GM21360 (cell line): ENCODE results near the gene JAKMIP2.
"Not testable (repeated sequence)": the region's sequence is repeated elsewhere in the genome, so short reads cannot be mapped to it uniquely, and the experiment has no call there.

Experiments
- ATAC-seq: cut with Tn5 transposase; IDR thresholded peaks from one replicate; pipeline ENCODE4 v1.9.1; 2021; ENCODE audit warnings: mild to moderate bottlenecking, moderate library complexity; ENCODE audit not compliant: unreplicated experiment

Gene JAKMIP2

GRCh38 chr5:147750065-147750464, 32.5 kb downstream of the JAKMIP2 start:
- ATAC-seq, result no peak

- no peak for ATAC-seq
Observed at GRCh38 chr5:147748590-147748989, 33.9 kb downstream of the JAKMIP2 start.

- ATAC-seq, result no peak
Observed at GRCh38 chr5:147746986-147747385, 35.5 kb downstream of the JAKMIP2 start.

- no peak for ATAC-seq
Observed at GRCh38 chr5:147743678-147744374, 38.7 kb downstream of the JAKMIP2 start.

- no peak for ATAC-seq
Observed at GRCh38 chr5:147743012-147743411, 39.5 kb downstream of the JAKMIP2 start.

- ATAC-seq, result no peak
Observed at GRCh38 chr5:147742151-147742550, 40.4 kb downstream of the JAKMIP2 start.

- no peak for ATAC-seq
Observed at GRCh38 chr5:147740864-147741263, 41.7 kb downstream of the JAKMIP2 start.

- no peak for ATAC-seq
Observed at GRCh38 chr5:147737921-147738320, 44.6 kb downstream of the JAKMIP2 start.

GRCh38 chr5:147735621-147736125, 46.9 kb downstream of the JAKMIP2 start:
- no peak for ATAC-seq

- no peak for ATAC-seq
Observed at GRCh38 chr5:147734894-147735293, 47.6 kb downstream of the JAKMIP2 start.

GRCh38 chr5:147733075-147733474, 49.5 kb downstream of the JAKMIP2 start:
- no peak for ATAC-seq

GRCh38 chr5:147732291-147732883, 50.1 kb downstream of the JAKMIP2 start:
- ATAC-seq, result no peak

- no peak for ATAC-seq
Observed at GRCh38 chr5:147731431-147732290, 50.9 kb downstream of the JAKMIP2 start.

- no peak for ATAC-seq
Observed at GRCh38 chr5:147727200-147727599, 55.3 kb downstream of the JAKMIP2 start.

- ATAC-seq, result not testable (repeated sequence)
Observed at GRCh38 chr5:147721191-147721960, 61.2 kb downstream of the JAKMIP2 start.

GRCh38 chr5:147713550-147714295, 68.8 kb downstream of the JAKMIP2 start:
- no peak for ATAC-seq

GRCh38 chr5:147712598-147712997, 69.9 kb downstream of the JAKMIP2 start:
- no peak for ATAC-seq

GRCh38 chr5:147712019-147712418, 70.5 kb downstream of the JAKMIP2 start:
- no peak for ATAC-seq

GRCh38 chr5:147711019-147711418, 71.5 kb downstream of the JAKMIP2 start:
- ATAC-seq, result no peak

GRCh38 chr5:147708708-147709107, 73.8 kb downstream of the JAKMIP2 start:
- ATAC-seq, result no peak
